Epithelial cell of proximal tubule (primary cell): ENCODE results near the gene ME2. TPM values are rescaled to one million over a fixed set of nuclear protein-coding genes. Genes with fewer than 3 reads are reported as not detected.

ENCODE experiments used
- DNase-seq: peaks from one replicate; pipeline ENCODE4 v3.0.0-alpha.2; 2011; ENCODE audit warnings: low read depth
- H3K4me3 ChIP-seq: 2 replicates; pipeline ENCODE4 v1.5.1; 2011; ENCODE audit warnings: low read depth, mild to moderate bottlenecking, low read length
- total RNA-seq: library from RNA; depleted of rRNA; stranded (reverse); fragments of >200 nt; gene quantifications from 2 replicates; pipeline ENCODE4 v1.2.3, GENCODE V29; 2015
- TF ChIP-seq, protein P1 (sequence below): conservative IDR thresholded peaks from 2 replicates; pipeline ENCODE4 v1.5.1; 2012; ENCODE audit warnings: low read depth, mild to moderate bottlenecking, low read length

Gene ME2
- total RNA-seq, 1 donor from 2014 or later = 60.4 TPM

DNA sequence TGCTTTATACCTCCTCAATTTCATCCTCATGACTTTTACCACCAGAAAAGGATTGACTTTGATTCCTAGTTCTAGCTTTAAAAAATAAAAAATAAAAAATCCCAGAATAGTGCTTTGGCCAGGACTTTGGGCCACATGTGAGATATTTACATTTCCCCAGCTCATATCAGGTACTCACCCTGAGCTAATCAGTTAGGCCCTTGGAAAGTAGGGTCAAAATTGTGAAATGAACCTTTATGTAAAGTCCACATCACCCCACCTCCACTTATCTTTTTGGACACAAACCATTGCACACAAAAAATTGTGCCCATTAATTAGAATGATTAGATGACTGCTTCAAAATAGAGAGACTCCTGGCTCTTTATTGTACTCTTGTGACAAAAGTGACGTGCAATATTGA, 17.2 kb downstream of the ME2 start:
- TF ChIP-seq, protein P1, sequence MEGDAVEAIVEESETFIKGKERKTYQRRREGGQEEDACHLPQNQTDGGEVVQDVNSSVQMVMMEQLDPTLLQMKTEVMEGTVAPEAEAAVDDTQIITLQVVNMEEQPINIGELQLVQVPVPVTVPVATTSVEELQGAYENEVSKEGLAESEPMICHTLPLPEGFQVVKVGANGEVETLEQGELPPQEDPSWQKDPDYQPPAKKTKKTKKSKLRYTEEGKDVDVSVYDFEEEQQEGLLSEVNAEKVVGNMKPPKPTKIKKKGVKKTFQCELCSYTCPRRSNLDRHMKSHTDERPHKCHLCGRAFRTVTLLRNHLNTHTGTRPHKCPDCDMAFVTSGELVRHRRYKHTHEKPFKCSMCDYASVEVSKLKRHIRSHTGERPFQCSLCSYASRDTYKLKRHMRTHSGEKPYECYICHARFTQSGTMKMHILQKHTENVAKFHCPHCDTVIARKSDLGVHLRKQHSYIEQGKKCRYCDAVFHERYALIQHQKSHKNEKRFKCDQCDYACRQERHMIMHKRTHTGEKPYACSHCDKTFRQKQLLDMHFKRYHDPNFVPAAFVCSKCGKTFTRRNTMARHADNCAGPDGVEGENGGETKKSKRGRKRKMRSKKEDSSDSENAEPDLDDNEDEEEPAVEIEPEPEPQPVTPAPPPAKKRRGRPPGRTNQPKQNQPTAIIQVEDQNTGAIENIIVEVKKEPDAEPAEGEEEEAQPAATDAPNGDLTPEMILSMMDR = no peak
- DNase-seq = no peak
- no peak overlapping the region for H3K4me3 ChIP-seq

DNA sequence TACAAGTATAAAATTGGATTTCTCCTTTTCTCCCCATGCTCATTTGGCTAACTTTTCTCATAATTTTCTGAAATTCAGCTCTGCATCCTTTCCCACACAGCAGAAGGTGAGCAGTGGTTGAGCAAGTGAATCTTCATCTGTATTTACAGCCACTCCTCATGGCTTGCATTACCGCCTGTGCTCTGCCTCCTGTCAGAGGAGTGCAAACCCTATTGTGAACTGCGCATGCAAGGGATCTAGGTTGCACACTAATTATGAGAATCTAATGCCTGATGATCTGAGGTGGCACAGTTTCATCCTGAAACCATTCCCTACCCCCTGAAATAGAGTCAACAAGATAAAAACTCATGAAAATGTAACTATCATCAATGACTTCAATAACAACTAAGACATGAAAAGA, 20.0 kb downstream of the ME2 start:
- TF ChIP-seq, protein P1 = no peak
- DNase-seq = no peak
- H3K4me3 ChIP-seq = no peak overlapping the region

DNA sequence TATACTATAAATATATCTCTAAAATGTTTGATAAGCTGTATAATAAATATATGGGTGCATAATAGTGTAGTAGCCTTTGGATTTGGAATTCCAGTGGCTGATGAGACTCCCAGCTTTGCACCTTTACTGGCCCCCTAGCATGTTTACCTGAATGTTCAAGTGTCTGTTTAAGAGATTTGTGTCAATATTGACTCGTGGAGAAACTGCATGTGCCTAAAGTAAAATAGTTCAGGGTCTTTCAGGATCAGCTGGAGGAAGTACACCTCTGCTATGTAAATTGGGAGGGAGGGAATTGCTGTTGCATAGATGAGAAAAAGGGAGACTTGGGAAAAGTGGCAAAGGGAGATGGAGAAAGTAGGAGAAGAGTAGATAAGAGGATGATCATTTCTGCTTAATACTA, 23.9 kb downstream of the ME2 start:
- H3K4me3 ChIP-seq = no peak overlapping the region
- no peak for DNase-seq
- TF ChIP-seq, protein P1 = no peak

DNA sequence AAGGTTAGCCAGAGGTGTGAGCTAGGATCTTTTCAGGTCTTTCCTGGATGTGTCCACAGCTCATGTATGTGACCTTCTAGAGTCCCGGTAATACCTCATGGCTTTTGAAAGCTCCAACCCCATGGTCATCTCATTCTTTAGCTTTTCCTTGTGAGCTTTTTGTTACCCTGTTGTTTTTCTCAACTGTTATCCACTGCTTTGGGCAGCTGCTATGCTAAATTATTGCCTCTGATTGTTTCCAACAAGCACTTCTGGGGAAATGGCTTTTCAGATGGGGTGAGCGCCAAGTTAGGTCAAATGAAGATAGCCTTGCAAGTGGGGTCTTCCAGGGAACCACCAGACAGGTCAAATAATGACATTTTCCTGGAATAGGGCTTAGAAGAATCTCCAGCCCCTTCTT, 27.9 kb downstream of the ME2 start:
- no peak for DNase-seq
- no peak overlapping the region for H3K4me3 ChIP-seq
- TF ChIP-seq, protein P1 = no peak

DNA sequence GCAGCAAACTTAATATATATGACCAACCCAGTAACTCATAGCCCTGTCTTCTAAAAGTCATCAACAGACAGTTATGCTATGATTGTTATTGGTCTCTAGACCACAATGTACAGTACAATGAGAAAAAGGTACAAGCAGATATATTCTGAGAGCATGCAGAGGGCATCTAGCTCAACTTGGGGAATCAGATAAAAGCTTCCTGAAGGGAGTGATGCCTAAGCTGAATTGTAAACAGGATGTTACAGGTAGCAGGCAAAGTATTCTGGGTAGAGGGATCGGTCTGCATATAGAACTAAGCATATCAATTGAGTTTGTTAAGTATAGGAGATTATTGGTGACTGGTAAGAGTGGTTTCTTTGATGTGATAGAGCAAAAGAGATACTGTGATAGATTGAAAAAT, 30.3 kb downstream of the ME2 start:
- TF ChIP-seq, protein P1 = no peak
- no peak overlapping the region for H3K4me3 ChIP-seq
- DNase-seq = no peak

DNA sequence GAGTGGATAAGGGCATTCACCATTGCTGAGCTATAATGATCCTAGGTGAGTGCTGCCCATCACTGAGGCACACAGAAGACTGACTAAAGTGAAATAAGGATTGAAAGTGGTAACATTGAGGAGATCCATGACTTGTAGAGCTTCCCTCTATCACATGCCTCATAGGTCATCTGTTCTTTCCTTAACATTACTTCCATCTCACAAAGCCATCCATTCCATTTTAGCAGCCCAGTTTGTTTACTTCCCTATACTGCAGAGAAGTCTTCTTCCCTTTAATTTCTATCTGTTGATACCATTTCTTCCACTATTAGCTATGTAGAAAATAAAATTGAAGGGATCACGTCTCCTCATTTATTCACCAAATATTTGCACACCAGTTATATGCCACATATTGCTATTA, 32.1 kb downstream of the ME2 start:
- no peak for DNase-seq
- H3K4me3 ChIP-seq = no peak overlapping the region

DNA sequence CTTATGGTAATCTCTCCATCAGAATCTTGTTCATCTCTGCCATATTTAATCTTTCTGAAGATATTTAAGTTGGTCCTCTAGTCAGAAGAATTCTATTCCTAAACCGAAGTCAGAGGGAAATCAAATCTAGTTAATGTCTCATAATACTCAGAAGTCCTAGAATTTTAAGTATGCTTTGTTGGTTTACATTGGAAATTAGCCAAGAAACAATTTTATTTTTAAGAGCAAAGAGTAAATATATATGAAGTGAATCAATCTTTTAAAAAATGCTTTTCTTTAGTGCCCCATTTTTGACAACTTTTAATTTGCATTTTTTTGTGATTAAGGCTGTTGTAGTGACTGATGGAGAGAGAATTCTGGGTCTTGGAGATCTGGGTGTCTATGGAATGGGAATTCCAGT, 38.1 kb downstream of the ME2 start:
- DNase-seq = no peak
- TF ChIP-seq, protein P1 = no peak
- no peak overlapping the region for H3K4me3 ChIP-seq

More for the DNA sequence above, 32.1 kb downstream of the ME2 start:
- TF ChIP-seq, protein P1 = no peak
